Measurements from ENCODE around the gene SGSH.

SGSH gene

GRCh38 chr17:80180192-80180591 lies 39.9 kb downstream of the SGSH start:
- DNase-seq = no peak

- no peak for DNase-seq
These were observed 42.0 kb downstream of the SGSH start for GRCh38 chr17:80177986-80178595.

DNA sequence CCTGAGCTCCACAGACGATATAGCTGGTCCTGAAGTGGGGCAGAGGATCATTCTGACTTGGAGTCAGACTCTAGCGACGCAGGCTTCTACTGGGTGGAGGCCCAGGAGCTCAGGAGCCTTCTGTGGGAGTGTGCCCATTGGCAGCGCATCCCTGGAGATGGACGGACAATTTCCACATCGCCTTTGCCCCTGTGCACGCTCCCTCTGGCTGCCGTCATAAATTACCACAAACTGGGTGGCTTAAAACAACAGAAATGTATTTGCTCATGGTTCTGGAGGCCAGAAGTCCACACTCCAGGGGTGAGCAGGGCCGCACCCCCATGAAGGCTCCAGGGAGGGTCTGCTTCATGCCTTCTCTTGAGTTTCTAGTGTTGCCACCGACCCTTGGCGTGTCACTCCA lies 43.4 kb downstream of the SGSH start:
- DNase-seq = no peak

DNA sequence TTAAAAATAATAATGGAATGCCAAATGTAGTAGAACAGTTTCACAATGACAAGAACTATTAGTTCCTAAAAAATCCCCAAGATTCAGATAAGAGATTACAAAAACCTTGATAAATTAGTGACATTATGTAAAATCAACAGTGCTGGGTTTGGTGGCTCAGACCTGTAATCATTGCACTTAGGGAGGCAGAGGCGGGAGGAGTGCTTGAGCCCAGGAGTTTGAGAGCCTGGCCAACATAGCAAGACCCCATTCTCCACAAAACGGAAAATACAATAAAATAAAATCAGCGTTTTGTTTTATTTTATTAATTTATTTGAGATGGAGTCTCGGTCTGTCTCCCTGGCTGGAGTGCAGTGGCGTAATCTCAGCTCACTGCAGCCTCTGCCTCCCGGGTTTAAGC lies 46.2 kb downstream of the SGSH start:
- no peak for DNase-seq

GRCh38 chr17:80173126-80173525 lies 47.0 kb downstream of the SGSH start:
- no peak for DNase-seq

GRCh38 chr17:80171681-80172080 lies 48.5 kb downstream of the SGSH start:
- no peak for DNase-seq

DNA sequence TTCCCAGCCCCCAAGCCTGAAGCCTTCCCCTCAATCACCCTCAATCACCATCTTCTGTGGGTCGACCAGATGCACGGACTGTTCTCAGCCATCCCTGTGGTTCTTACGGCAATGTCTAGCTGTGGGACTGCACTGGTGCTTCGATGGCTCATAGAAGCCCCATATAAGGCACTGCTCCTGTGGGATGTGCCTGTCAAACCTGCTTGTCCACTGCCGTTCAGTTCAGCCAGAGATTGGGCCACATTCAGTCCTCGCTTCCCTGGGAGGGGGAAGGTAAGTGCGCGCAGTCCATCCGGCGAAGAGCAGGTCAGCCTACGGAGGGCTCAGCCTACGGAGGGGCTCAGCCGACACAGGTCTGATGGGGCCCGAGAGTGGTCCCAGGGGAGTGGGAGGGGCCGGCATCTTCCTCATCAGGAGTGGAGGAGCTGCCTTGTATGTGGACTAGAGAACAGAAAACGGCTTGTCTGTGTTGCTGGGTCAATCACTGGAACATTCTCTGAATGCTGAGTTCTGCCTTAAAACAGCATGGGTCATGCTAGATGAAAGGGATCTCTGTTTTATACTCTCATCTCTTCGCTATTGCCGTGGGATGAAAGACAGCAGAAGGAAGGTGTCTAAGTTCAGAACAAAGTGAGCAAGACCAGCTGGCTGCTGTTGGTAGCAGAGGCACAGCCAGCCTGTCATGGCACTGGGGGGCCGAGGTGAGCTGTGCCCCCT lies 50.2 kb downstream of the SGSH start, which contains the start of gene CARD14:
TSS of gene CARD14 (plus strand) at position 247 of the 717 bp plus-strand sequence. CDS start 11,409 bp downstream, outside the sequence.
- DNase-seq = no peak

DNA sequence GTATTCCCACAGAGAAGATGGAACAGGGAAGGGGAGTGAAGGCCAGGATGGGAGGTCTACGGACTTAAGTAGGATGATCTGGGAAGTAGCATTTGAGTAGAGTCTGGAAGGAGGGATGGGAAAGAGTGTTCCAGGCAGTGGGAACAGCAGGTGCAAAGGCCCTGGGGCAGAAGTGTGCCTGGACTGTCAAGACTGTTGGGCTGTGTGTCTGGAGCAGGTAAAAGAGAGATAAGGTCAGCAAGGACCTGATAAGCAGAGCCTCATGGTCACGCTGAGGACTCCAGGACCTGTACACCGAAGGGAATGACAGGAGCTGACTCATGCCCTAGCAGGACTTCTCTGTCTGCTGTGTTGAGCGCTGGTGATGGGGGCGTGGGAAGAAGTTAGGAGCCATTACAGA lies 51.0 kb downstream of the SGSH start:
- no peak for DNase-seq

GRCh38 chr17:80168371-80168770 lies 51.8 kb downstream of the SGSH start:
- DNase-seq = no peak

DNA sequence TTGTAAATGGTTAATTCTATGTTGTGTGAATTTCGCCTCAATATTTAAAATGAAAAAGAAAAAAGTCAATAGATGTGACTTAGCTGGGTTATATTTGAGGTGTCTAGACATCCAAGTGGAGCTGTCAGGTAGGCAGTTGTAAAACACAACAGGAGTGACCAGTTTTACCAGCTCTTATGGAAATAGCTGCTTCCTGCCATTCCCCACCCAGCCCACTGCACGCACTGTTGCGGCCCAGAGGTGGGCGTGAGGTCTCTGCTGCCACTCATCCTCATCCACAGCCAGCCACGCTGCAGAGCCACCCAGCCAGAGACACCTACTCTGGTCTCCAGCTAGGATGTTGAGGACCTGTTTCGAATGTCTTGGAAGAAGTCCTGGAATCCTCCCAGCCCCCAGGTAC lies 53.7 kb downstream of the SGSH start:
- DNase-seq = no peak

DNA sequence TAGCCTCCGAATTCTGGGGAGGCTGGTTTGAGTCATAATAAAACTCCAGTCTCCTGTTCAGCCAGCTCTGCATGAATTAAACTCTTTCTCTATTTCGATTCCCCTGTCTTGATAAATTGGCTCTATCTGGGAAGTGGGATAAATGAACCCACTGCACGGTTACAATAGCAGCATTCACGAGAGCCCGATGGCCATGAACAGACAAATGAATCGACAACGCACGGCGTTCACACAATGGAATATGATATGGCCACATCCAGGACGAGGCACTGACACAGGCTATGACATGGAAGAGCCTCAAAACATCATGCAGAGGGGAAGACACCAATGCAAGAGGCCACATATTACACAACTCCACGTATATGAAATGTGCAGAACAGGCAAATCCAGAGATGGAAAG lies 55.9 kb downstream of the SGSH start:
- DNase-seq = no peak

GRCh38 chr17:80163336-80163735 lies 56.8 kb downstream of the SGSH start:
- no peak for DNase-seq

- no peak for DNase-seq
These were observed 59.6 kb downstream of the SGSH start for GRCh38 chr17:80160536-80160935.
